PFSK-1 (cell line): Measurements from ENCODE around the gene SYF2.

ENCODE experiments used
- FOXP2 ChIP-seq: optimal IDR thresholded peaks from 2 replicates; pipeline ENCODE3; 2011; ENCODE audit warnings: borderline replicate concordance, control low read depth, inconsistent platforms; ENCODE audit not compliant: insufficient read depth; ENCODE audit errors: extremely low read length, extremely low read depth
- POLR2AphosphoS5 ChIP-seq: IDR thresholded peaks from 2 replicates; pipeline ENCODE4 v1.6.1; 2012; ENCODE audit warnings: low read depth, mild to moderate bottlenecking, control low read depth, low read length, moderate library complexity
- REST ChIP-seq, 2 experiments: IDR thresholded peaks; 2 replicates each; pipeline versions ENCODE4 v1.6.1 to v1.8.0; 2011 to 2012; ENCODE audit warnings: low read depth in 2 of 2, low read length in 2 of 2, control low read depth in 1 of 2, inconsistent platforms in 1 of 2, mild to moderate bottlenecking in 1 of 2, moderate library complexity in 1 of 2; ENCODE audit not compliant: insufficient read depth in 1 of 2
- SIN3A ChIP-seq: IDR thresholded peaks from 2 replicates; pipeline ENCODE4 v1.6.1; 2012; ENCODE audit warnings: mild to moderate bottlenecking, low read length, moderate library complexity, borderline replicate concordance; ENCODE audit not compliant: insufficient read depth
- TAF1 ChIP-seq: IDR thresholded peaks from 2 replicates; pipeline ENCODE4 v1.6.1; 2012; ENCODE audit warnings: low read length, control low read depth, borderline replicate concordance; ENCODE audit not compliant: insufficient read depth

Gene SYF2

GRCh38 chr1:25180996-25181395 is 51.3 kb downstream of the SYF2 start:
- TF ChIP-seq REST (IDR thresholded peaks at IDR 0.05; ENCODE audit: insufficient read depth in 1 of 2, low read depth in 2 of 2, low read length in 2 of 2) (no peak), TAF1 (no peak), SIN3A (no peak), FOXP2 (no peak), POLR2AphosphoS5 (no peak)

- TF ChIP-seq FOXP2, result no peak
These were observed 53.3 kb downstream of the SYF2 start for GRCh38 chr1:25178917-25179561.

GRCh38 chr1:25174730-25175612 is 57.3 kb downstream of the SYF2 start:
- no peak for TF ChIP-seq TAF1
- TF ChIP-seq SIN3A, result no peak
- no peak for TF ChIP-seq REST (IDR thresholded peaks at IDR 0.05; ENCODE audit: insufficient read depth in 1 of 2, low read depth in 2 of 2, low read length in 2 of 2)
- no peak for TF ChIP-seq POLR2AphosphoS5
- TF ChIP-seq FOXP2, result no peak

- TF ChIP-seq SIN3A, result no peak
- no peak for TF ChIP-seq FOXP2
- no peak for TF ChIP-seq TAF1
- no peak for TF ChIP-seq POLR2AphosphoS5
- TF ChIP-seq REST (IDR thresholded peaks at IDR 0.05; ENCODE audit: insufficient read depth in 1 of 2, low read depth in 2 of 2, low read length in 2 of 2), result no peak
These were observed 58.0 kb downstream of the SYF2 start for GRCh38 chr1:25174363-25174729.

GRCh38 chr1:25173809-25174340 is 58.4 kb downstream of the SYF2 start:
- TF ChIP-seq POLR2AphosphoS5 (no peak), FOXP2 (no peak)
